Activated naive CD4-positive, alpha-beta T cell treated with anti-CD3 and anti-CD28 coated beads for 36 hours (primary cell): Measurements from ENCODE around the gene PDLIM5. TPM values are rescaled to one million over a fixed set of nuclear protein-coding genes. Genes with fewer than 3 reads are reported as not detected.

Source experiments
- CTCF ChIA-PET: fragments of 350-600 bp; sonication (Branson Sonifier 250); formaldehyde crosslinking; loops from one replicate; lab custom pipeline; 2021; ENCODE audit warnings: antibody characterized with exemption; lab: Charles Lee
- DNase-seq: peaks from one replicate; pipeline ENCODE4 v3.0.0-alpha.2; 2020
- H3K27ac Mint-ChIP-seq: one replicate; pipeline ENCODE4 v1.8.0; 2021; ENCODE audit warnings: mild to moderate bottlenecking, mixed read lengths
- H3K27me3 Mint-ChIP-seq: one replicate; pipeline ENCODE4 v1.8.0; 2021; ENCODE audit warnings: low read depth, mixed read lengths
- H3K36me3 Mint-ChIP-seq: one replicate; pipeline ENCODE4 v1.8.0; 2021; ENCODE audit warnings: low read depth, mixed read lengths
- H3K4me1 Mint-ChIP-seq: one replicate; pipeline ENCODE4 v1.8.0; 2021; ENCODE audit warnings: low read depth, mixed read lengths
- H3K4me3 Mint-ChIP-seq: one replicate; pipeline ENCODE4 v1.8.0; 2021; ENCODE audit warnings: mild to moderate bottlenecking, moderate library complexity, mixed read lengths
- H3K9me3 Mint-ChIP-seq: one replicate; pipeline ENCODE4 v1.8.0; 2021; ENCODE audit warnings: mixed read lengths
- intact Hi-C: fragments of 100-400 bp; cut with micrococcal nuclease; formaldehyde crosslinking; loops from one replicate; pipeline ENCODE4 v1.15.1; 2023
- total RNA-seq, 2 experiments: library from RNA; stranded (reverse); gene quantifications; one replicate each; pipeline ENCODE4 v1.2.3, GENCODE V29; 2021

Gene PDLIM5
- total RNA-seq, 2 experiments from 2014 or later, result 19.0 to 22.2 TPM

DNA sequence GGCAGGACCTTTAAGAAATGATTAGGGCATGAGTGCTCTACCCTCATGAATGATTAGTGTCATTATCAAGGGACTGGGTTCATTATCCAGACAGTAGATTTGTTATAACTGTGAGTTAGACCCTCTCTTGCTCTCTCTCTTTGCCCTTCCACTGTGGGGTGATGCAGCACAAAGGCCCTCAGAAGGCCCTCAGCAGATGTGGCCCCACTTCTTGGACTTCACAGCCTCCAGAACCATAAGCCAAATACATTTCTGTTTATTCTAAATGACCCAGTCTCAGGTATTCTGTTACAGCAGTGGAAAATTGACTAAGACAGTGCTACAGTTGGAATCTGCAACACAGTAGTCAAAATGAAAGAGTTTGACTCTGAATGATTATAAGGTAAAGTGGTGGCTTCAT, 17.2 kb upstream of the PDLIM5 start:
- Mint-ChIP-seq H3K36me3 (no peaks in the 10 kb centered on the region), H3K4me3 (no peak overlapping the region), H3K27me3 (peaks cover 2% of the 10 kb centered on the region), H3K4me1 (peaks cover 2% of the 10 kb centered on the region), H3K27ac (no peak overlapping the region), H3K9me3 (no peaks in the 10 kb centered on the region)
- intact Hi-C loops, result no loop called here
- DNase-seq, result no peak
- CTCF ChIA-PET, result interaction anchor here (1.2 kb wide), 1 partner anchor 175 kb away, joined by 4 read pairs; no protein-coding TSS in a partner anchor

DNA sequence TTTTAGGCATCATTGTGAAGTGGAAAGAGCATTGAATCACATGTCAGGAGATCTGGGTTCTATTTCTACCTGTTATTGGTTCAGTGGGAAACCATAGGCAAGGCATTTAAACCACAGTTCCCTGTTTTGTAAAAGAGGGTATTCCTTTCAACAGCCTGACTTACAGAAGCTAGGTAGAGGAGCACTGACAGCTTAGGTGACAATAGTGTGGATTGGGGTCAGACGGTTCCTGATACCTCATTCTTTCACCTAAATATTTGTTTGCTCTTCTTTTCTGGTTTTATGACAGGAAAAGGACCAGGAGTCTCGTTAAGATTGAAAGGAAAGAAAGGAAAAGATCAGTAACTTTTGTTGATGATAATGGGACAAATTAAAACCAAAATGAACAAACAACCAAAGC, 15.9 kb upstream of the PDLIM5 start:
- Mint-ChIP-seq H3K4me3 (no peak overlapping the region), H3K27ac (no peak overlapping the region), H3K36me3 (no peaks in the 10 kb centered on the region), H3K27me3 (peaks cover 2% of the 10 kb centered on the region), H3K9me3 (no peaks in the 10 kb centered on the region), H3K4me1 (peaks cover 3% of the 10 kb centered on the region)
- intact Hi-C loops, result no loop called here
- CTCF ChIA-PET, result interaction anchor here (0.6 to 1.2 kb wide), 2 partner anchors 109 to 174 kb away, joined by 3 to 4 read pairs; no protein-coding TSS in a partner anchor
- DNase-seq, result no peak

DNA sequence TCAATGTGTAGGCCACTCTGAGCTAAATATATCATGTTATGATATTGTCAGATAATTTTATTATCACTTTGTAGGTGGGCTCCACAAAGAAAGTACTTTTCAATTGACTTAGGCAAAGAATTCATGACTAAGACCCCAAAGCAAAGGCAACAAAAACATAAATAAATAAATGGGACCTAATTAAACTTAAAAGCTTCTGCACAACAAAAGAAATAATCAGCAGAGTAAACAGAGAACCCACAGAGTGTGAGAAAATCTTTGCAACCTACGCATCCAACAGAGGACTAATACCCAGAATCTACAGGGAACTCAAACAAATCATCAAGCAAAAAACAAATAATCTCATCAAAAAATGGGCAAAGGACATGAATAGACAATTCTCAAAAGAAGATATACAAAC, 15.2 kb upstream of the PDLIM5 start:
- no peak overlapping the region for H3K27ac Mint-ChIP-seq
- DNase-seq, result no peak
- no peak overlapping the region for H3K4me3 Mint-ChIP-seq
- H3K36me3 Mint-ChIP-seq, result no peaks in the 10 kb centered on the region
- intact Hi-C loops, result no loop called here
- peaks cover 3% of the 10 kb centered on the region for H3K4me1 Mint-ChIP-seq
- CTCF ChIA-PET, result no interaction called here
- no peaks in the 10 kb centered on the region for H3K9me3 Mint-ChIP-seq
- peaks cover 2% of the 10 kb centered on the region for H3K27me3 Mint-ChIP-seq

DNA sequence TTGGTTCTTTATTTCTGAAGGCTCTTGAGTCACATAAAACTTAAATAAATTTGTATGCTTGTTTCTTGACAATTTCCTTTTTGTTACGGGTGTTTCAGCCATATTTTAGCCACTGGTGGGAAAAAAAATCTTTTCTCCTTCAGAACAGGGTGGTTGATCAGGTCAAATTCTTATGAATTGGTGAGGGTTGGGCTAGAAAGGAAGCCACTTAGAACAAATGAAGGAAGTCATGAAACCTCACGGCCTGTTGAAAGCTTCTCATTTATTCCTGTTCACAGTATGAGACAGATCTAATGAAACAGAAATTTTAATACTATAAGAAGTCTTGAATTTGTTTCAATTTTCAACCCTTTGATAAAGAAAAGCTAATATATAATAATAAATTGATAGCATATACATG, 12.1 kb upstream of the PDLIM5 start:
- H3K36me3 Mint-ChIP-seq, result no peaks in the 10 kb centered on the region
- H3K27ac Mint-ChIP-seq, result no peak overlapping the region
- DNase-seq, result no peak
- no peaks in the 10 kb centered on the region for H3K9me3 Mint-ChIP-seq
- H3K4me3 Mint-ChIP-seq, result no peak overlapping the region
- peaks cover under 1% of the 10 kb centered on the region for H3K27me3 Mint-ChIP-seq
- CTCF ChIA-PET, result no interaction called here
- intact Hi-C loops, result no loop called here
- H3K4me1 Mint-ChIP-seq, result peaks cover 3% of the 10 kb centered on the region

DNA sequence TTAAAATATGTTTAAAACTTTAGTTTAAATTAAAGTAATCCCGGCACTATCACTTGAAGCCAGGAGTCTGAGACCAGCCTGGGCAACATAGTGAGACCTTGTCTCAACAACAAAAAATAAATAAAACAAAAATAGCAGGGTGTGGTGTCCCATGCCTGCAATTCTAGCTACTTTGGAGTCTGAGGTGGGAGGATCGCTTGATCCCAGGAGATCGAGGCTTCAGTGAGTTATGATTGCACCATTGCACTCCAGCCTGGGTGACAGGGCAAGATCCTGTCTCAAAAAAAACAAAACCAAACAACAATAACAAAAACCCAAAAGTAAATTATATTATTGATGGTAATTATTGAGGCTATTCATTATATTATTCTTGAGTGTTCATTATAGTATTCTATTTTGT, 9.9 kb upstream of the PDLIM5 start:
- CTCF ChIA-PET, result no interaction called here
- peaks cover 5% of the 10 kb centered on the region for H3K27me3 Mint-ChIP-seq
- no peak overlapping the region for H3K27ac Mint-ChIP-seq
- no peaks in the 10 kb centered on the region for H3K36me3 Mint-ChIP-seq
- no peaks in the 10 kb centered on the region for H3K9me3 Mint-ChIP-seq
- peaks cover 3% of the 10 kb centered on the region for H3K4me1 Mint-ChIP-seq
- DNase-seq, result no peak
- no peak overlapping the region for H3K4me3 Mint-ChIP-seq
- intact Hi-C loops, result no loop called here

DNA sequence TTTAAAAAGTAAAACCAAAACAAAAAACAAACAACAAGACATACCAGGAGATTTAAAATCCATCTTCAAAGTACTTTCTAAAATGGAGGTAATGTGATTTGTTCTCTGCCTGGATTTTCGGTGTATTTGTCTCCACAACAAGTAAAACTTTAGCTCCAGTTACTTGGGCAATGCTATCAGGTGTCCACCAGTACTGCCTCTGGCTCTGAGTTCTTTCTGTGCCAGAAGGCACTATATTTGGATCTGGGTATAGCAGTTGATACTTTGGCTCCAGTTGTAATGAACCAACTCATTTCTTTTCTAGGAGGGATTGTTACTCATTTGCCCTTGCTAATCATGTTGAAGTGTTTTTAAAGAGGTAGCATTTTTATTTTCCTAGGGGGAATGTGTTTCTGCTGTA, 9.5 kb upstream of the PDLIM5 start:
- no peak for DNase-seq
- Mint-ChIP-seq H3K9me3 (no peaks in the 10 kb centered on the region), H3K36me3 (no peaks in the 10 kb centered on the region), H3K4me3 (no peak overlapping the region), H3K27me3 (peaks cover 8% of the 10 kb centered on the region), H3K27ac (no peak overlapping the region), H3K4me1 (peaks cover 3% of the 10 kb centered on the region)
- intact Hi-C loops, result no loop called here
- CTCF ChIA-PET, result no interaction called here

DNA sequence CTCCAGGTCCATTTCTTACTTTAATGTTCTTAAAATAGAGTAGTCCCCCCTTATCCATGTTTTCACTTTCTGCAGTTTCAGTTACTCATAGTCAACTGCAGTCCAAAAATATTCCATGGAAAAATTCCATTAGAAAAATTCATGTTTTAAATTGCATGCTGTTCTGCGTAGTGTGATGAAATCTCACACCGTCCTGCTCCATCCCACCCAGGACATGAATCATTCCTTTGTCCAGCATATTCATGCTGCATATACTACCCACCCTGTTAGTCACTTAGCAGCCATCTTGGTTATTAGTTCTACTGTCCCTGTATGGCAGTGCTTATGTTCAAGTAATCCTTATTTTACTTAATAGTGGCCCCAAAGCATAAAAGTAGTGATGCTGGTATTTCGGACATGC, 5.4 kb upstream of the PDLIM5 start:
- Mint-ChIP-seq H3K9me3 (no peaks in the 10 kb centered on the region), H3K27me3 (peaks cover 18% of the 10 kb centered on the region), H3K27ac (no peak overlapping the region), H3K4me1 (peaks cover 2% of the 10 kb centered on the region), H3K4me3 (no peak overlapping the region), H3K36me3 (no peaks in the 10 kb centered on the region)
- DNase-seq, result no peak
- CTCF ChIA-PET, result no interaction called here
- intact Hi-C loops, result no loop called here

DNA sequence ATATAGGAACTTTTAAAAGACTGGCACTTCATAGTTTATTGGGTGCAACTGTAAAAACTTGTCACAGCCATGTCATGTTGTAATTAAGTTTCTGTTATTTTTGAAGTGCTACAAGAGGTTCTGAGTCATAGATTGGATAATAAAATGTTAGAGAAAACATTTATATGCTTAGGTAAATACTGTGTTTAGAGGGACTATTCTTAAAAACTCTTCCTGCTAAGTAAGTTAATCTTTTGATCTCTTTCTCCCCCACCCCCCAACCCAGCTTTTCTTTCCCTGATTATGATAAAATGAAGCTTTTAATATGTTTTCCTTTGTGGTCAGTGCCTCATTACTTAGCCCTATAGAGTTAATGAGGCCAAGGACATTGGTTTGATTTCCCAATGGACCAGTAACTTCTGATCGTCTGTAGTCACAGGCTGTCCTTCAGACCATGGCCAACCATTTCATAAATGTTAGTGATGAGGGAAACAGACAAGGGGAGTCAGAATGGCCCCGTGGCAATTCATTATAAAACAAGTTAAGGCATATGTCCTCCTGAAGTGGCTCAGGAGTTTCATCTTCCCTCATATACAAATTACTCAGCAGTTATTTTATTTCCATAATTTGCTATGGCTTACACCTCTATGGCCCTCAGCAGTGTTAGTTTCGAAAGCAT, 3.9 kb upstream of the PDLIM5 start:
- Mint-ChIP-seq H3K27ac (no peak overlapping the region), H3K36me3 (no peaks in the 10 kb centered on the region), H3K4me3 (no peak overlapping the region), H3K9me3 (no peaks in the 10 kb centered on the region), H3K27me3 (peaks cover 18% of the 10 kb centered on the region), H3K4me1 (peaks cover 6% of the 10 kb centered on the region)
- DNase-seq, result no peak
- intact Hi-C loops, result no loop called here
- CTCF ChIA-PET, result no interaction called here

DNA sequence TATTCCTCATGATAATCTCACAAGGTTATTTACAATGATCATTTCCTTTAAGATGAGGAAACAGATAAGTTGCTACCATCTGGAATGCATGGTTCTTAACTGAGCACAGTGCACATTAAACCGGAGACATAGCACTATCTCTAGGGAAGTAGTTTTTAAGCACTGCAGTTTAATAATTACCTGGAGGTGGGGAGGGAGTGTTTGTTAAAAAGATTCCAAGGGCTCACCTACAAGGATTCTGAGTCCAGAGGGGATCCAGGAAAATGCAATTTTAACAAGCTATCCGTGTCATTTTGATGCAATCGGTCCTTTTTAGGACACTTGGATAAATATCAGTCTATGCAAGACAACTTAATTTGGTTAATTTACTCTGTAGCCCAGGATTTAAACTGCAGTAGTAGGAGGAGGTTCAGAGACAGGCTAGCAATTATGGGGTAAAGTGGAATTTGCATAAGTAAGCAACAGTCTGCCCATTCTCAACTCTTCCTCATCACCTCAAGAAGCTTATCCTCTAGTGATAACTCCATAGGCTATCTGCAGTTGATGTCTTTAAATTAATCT, 2.8 kb upstream of the PDLIM5 start:
- no peak overlapping the region for H3K27ac Mint-ChIP-seq
- intact Hi-C loops, result no loop called here
- H3K4me3 Mint-ChIP-seq, result no peak overlapping the region
- no peaks in the 10 kb centered on the region for H3K9me3 Mint-ChIP-seq
- no peaks in the 10 kb centered on the region for H3K36me3 Mint-ChIP-seq
- CTCF ChIA-PET, result no interaction called here
- peaks cover 15% of the 10 kb centered on the region for H3K4me1 Mint-ChIP-seq
- H3K27me3 Mint-ChIP-seq, result peaks cover 18% of the 10 kb centered on the region
- no peak for DNase-seq

DNA sequence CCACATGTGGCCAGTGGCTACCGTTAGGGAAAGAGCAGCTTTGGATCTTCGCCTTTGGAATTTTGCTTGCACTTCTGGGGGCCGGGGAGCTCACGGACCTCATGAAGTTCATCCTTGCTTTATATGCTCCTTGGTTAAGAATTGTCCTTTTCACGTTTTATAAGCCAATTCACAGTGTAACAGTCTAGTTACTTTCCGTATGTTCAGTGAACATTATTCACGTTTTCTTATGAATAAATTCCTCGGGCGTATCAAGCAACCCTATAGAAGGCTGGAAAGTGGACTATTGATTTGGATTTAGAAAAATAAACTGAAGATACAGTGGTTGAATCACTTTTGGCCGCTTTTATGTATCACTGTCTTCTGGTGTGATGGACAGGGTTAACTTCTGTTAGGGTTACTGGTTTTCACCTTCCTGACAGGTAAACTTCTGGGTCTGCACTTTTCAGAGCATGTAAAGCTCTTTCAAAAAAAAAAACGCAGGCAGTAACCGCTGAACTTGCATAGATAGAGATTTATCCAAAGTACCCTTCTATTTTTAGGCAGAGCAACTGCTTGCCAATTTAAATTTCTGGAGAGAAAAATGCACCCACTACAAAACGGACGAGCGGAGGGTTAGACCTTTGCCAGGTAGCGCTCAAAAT, 569 bp upstream of the PDLIM5 start:
- CTCF ChIA-PET, result interaction anchor here (1.5 kb wide), 1 partner anchor 44 kb away, joined by 6 read pairs; no protein-coding TSS in a partner anchor
- H3K27me3 Mint-ChIP-seq, result peaks cover 18% of the 10 kb centered on the region
- peaks cover 3% of the 10 kb centered on the region for H3K36me3 Mint-ChIP-seq
- intact Hi-C loops, result loop anchor here (1.0 to 2.0 kb wide), 4 partner anchors 56 to 244 kb away; partner anchors contain the start of gene SMARCAD1
- H3K4me1 Mint-ChIP-seq, result peaks cover 26% of the 10 kb centered on the region
- H3K9me3 Mint-ChIP-seq, result no peaks in the 10 kb centered on the region
- no peak for DNase-seq
- peak overlapping the region; percentile 5 for H3K27ac Mint-ChIP-seq
- peak overlapping the region; percentile 85 for H3K4me3 Mint-ChIP-seq

DNA sequence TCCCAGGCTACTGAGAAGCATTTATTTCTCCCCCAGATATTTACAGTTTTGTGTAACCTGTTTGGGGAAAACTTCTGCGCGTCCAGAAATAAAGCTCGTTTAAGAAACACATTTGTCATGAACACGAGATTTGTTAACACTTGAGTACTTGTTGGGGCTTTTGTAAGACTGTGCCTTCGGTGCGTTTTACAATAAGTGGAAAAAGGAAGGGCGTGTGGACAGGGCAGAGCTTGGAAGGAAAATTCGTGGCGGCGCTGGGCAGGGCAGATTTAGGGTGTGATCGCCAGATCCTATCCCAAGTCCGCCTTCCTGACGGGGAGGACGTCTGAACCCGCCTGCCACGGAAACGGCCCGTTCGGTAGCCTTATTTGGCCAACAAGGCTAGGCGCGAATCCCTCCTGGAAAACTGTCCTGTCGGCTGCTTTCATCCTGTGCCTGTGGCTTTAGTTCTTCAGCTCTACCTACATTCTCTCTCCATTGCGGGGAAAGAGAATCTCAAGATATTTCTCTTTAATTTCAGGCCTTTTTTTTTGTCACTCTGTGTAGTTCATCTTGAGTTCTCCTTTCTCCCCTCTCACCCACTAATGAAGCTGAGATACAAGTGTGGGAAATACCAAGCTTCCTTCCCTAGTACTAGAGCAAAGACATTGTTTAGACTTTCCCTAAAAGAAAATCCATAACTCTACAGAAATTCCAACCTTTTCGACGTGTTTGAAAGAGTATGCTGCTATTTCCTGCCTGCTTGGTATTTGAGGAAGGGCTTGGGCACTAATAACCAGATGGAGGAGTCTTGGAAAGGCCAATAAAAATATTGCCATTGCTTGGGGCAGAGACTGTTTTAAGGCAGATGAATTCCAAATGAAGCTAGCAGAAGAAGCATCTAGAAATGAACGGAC, 982 bp downstream of the PDLIM5 start:
- Mint-ChIP-seq H3K27me3 (peaks cover 9% of the 10 kb centered on the region), H3K27ac (no peak overlapping the region), H3K4me1 (peaks cover 28% of the 10 kb centered on the region), H3K4me3 (peak overlapping the region; percentile 85), H3K36me3 (peaks cover 5% of the 10 kb centered on the region), H3K9me3 (no peaks in the 10 kb centered on the region)
- CTCF ChIA-PET, result interaction anchor here (0.9 to 1.5 kb wide), 3 partner anchors 15 to 46 kb away, joined by 3 to 6 read pairs (median 3); no protein-coding TSS in a partner anchor
- DNase-seq, result peak; percentile 18
- intact Hi-C loops, result no loop called here

DNA sequence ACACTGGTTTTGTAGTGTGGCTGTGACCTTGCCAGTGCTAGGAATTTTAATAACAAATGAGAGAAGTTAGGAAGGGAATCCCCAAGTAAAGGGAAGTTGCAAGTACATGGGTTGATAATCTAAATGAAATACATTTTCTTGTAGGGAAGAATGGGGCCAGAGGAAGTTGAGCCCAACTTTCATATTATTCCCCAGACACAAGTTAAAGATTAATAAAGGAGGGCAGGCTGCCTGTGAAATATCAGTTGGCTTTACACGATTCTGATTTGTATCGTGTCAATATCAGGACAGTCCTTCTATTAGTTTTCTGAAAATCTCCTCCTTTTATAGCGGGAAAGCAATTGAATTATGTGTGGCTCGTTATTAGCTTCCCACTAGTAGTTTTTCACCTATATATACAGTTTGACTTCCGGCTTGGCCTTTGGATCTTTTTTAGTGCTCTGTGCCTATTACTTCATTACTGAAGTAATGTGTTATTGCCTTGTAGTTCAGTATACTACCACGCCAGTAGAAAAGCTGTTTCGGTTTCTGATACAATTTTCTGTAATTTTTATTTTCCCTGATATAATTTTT, 1.7 kb downstream of the PDLIM5 start:
- Mint-ChIP-seq H3K27ac (no peak overlapping the region), H3K4me3 (peak overlapping the region; percentile 85), H3K4me1 (peaks cover 30% of the 10 kb centered on the region), H3K9me3 (no peaks in the 10 kb centered on the region), H3K36me3 (peaks cover 5% of the 10 kb centered on the region), H3K27me3 (peaks cover 2% of the 10 kb centered on the region)
- CTCF ChIA-PET, result interaction anchor here (0.6 to 0.9 kb wide), 3 partner anchors 15 to 1051 kb away, joined by 3 read pairs; no protein-coding TSS in a partner anchor
- intact Hi-C loops, result no loop called here
- no peak for DNase-seq
